Amniotic stem cell (primary cell): ENCODE measurements around the gene ACVR1B.
"Not testable (repeated sequence)": the region's sequence is repeated elsewhere in the genome, so short reads cannot be mapped to it uniquely, and the experiment has no call there.

Experiments
- DNase-seq: peaks from one replicate; lab custom pipeline; 2025; lab: John Stamatoyannopoulos, UW

The ACVR1B gene

GRCh38 chr12:51971679-51972421 is 20.4 kb downstream of the ACVR1B start:
- DNase-seq = no peak

- no peak for DNase-seq
These were observed 20.9 kb downstream of the ACVR1B start for GRCh38 chr12:51972422-51972812.

DNA sequence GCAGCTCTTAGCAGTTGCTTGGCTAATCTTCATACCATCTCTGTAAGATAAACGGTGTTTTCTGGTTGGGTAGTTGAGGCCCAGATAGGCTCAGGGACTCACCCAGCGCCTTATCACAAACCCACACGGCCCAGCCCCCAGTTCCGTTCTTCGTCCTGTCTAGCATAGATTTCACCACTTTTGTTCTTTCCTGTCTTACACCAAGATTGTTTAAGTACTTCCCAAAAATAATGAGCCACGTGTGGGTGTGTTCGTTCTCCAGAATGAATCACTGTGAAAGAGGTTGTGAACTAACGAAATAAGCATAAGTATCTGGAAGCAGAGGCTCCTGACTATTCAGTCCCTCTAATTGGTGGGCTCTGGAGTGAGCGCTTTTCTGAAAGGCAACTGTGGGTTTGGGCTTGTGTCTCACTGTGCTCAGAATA is 21.4 kb downstream of the ACVR1B start:
- DNase-seq = no peak

DNA sequence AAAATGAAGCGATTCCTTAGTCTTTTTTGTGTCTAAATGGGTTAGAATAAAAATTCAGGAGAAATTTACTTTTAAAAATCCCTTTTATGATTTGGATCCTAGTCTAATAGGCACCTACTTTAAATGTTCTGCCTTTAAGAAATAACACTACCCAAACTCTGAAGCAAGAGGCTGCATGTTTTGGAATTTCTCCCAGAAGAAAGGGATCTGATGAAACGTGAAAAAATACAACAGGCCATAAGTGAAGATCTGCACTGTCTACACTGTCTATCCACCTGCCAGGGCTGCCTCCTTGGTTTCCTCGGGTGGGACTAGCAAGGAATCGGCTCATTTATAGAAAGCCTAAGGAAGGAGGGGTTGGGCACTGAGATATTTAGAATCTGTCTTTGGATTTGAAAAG is 22.1 kb downstream of the ACVR1B start:
- no peak for DNase-seq

GRCh38 chr12:51974646-51975045 is 23.1 kb downstream of the ACVR1B start:
- no peak for DNase-seq

DNA sequence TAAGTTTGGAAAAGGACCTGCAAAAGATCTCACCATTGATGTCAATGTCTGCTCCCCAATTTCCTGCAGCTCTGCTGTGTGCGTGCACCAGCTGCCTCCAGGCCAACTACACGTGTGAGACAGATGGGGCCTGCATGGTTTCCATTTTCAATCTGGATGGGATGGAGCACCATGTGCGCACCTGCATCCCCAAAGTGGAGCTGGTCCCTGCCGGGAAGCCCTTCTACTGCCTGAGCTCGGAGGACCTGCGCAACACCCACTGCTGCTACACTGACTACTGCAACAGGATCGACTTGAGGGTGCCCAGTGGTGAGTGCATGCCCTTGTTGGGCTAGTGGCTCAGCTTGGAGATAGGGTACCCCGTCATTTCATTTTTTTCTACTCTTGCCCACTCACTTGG is 23.7 kb downstream of the ACVR1B start:
- no peak for DNase-seq

- peak; percentile 12 for DNase-seq
These were observed 25.1 kb downstream of the ACVR1B start for GRCh38 chr12:51976376-51977160.

DNA sequence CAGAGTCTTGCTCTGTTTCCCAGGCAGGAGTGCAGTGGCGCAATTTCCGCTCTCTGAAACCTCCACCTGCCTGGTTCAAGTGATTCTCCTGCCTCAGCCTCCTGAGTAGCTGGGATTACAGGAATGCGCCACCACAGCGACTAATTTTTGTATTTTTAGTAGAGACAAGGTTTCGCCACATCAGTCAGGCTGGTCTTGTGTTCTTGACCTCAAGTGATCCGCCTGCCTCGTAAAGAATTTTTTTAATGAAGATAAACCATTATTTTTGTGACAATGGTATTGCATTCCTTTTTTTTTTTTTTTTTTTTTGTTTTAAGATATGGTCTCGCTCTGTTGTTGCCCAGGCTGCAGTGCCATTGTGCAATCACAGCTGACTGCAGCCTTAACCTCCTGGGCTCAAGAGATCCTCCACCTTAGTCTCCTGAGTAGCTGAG is 25.8 kb downstream of the ACVR1B start:
- no peak for DNase-seq

DNA sequence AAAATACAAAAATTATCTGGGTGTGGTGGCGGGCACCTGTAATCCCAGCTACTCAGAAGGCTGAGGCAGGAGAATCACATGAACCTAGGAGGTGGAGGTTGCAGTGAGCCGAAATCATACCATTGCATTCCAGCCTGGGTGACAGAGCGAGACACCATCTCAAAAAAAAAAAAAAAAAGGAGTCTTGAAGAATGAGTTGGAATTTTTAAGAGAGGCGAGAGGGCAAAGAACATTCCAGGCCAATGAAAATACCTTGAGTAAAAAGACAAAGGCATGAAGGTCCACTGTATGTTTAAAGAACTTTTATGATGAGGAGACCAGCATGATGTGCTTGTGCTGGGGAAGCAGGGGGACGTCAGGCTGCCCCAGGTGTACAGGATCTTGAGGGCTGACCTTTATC is 27.8 kb downstream of the ACVR1B start:
- not testable (repeated sequence) for DNase-seq

- peak; percentile 14 for DNase-seq
These were observed 28.7 kb downstream of the ACVR1B start for GRCh38 chr12:51980051-51980808.

GRCh38 chr12:51980809-51981127 is 29.3 kb downstream of the ACVR1B start:
- no peak for DNase-seq

DNA sequence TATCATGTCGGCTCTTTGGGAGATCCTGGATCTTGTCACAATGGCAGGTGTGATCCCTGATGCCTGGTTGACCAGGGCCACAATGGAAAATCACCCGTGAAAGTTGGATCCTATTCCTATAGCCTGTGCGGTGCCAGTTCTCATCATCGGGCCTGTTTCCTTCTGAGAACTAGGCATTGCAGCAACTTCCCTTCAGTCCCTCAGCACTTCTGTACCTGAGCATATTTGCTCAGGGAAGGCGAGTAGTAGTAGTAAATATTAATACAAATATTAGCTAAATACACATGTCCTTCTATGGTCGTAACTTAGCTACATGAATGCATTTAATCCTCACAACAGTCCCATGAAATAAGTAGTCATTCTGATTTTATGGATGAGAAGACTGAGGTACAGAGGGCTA is 33.2 kb downstream of the ACVR1B start:
- no peak for DNase-seq

DNA sequence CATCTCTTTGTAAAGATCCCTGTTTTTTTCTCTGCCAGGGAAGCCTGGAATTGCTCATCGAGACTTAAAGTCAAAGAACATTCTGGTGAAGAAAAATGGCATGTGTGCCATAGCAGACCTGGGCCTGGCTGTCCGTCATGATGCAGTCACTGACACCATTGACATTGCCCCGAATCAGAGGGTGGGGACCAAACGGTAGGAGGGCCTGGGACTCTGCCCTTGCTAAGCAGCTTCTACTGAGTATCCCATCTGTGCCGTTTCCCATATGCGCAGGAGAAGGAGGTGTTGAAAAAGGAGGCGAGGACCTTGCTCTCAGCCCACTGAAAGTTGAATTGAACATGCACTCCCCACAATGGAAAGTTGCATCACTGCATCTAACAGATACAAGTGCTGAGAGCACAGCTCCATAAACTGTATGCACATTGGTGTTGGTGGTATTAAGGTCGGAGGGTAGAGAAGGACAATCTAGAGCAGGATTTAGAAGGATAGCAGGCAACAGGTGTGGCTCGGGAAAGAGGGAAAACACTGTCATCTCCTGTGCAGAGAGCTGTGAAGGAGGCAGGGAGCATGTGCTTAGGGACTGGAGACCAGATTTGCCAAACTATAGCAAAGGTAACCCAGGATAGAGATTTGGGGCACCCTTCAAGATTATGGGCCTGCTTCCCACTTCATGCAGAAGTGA is 33.8 kb downstream of the ACVR1B start:
- DNase-seq = no peak

- DNase-seq = no peak
These were observed 35.3 kb downstream of the ACVR1B start for GRCh38 chr12:51986834-51987233.

- DNase-seq = no peak
These were observed 40.7 kb downstream of the ACVR1B start for GRCh38 chr12:51992246-51992645.

GRCh38 chr12:51994539-51994820 is 43.0 kb downstream of the ACVR1B start:
- DNase-seq = no peak

DNA sequence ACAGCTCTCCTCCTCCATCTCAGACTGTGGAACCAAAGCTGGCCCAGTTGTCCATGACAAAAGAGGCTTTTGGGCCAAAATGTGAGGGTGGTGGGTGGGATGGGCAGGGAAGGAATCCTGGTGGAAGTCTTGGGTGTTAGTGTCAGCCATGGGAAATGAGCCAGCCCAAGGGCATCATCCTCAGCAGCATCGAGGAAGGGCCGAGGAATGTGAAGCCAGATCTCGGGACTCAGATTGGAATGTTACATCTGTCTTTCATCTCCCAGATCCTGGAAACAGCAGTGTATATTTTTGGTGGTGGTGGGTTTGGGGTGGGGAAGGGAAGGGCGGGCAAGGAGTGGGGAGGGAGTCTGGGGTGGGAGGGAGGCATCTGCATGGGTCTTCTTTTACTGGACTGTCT is 43.5 kb downstream of the ACVR1B start:
- DNase-seq = no peak

DNA sequence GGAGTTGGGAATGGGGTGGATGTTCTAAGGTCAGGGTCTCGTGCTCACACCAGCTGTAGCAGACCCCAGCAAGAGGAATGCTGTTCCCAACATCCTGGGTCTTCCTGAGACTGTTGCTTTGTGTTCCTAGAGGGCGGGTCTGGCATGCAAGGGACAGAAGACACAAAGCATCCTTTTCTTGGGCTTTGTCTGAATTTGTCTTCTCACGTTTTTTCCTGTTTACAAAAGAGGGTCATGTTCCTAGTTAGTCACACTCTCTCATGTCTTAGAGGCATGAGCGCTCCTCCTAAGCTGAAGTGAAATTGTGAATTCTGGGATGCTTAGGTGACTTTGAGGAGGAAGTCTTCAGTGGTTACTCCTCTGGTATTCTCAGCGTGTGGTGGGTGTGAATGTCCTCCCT is 45.6 kb downstream of the ACVR1B start:
- no peak for DNase-seq

DNA sequence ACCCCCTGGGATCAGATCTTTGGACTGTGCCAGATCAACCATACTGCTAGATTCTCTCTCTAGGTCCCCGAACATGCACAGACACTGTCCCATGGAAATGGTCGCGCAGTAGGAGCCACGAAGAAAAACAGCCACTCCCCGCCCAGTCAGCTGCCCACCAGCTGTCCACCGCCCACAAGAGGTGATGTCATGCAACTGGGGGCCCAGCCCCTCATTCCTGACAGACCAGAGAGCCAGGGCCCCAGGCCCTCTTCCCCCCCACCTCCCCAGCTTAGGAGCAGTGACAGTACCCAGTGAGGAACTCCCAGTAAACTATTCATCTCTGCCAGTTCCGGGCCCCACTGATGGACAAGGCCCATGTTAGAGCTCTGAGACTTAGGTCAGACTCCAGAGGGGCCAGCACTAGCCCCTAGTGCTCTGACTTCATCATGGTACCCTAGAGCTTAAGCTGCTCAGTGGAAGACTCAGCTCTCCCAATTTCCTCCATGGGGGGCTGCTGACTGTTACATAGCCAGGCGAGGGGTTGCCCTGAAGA is 51.6 kb downstream of the ACVR1B start:
- no peak for DNase-seq

DNA sequence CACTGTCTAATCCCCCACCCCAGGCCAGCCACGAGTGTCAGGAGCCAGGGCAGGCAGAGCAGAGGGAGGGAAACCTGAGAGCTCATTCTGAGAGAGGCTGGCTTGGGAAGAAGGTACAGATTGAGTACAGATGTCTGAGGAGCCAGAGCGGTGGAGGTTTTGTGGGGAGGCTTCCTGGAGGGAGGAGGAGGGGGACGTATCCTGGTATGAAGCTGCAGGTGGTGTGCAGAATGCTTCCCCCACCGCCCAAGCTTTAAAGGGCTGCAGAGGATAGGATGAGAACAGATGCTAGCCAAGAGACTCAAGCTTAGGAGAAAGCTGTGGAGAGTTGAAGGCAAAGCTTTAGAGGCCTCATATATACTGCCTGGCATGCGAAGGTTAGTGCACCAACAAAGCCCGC is 52.1 kb downstream of the ACVR1B start:
- no peak for DNase-seq

DNA sequence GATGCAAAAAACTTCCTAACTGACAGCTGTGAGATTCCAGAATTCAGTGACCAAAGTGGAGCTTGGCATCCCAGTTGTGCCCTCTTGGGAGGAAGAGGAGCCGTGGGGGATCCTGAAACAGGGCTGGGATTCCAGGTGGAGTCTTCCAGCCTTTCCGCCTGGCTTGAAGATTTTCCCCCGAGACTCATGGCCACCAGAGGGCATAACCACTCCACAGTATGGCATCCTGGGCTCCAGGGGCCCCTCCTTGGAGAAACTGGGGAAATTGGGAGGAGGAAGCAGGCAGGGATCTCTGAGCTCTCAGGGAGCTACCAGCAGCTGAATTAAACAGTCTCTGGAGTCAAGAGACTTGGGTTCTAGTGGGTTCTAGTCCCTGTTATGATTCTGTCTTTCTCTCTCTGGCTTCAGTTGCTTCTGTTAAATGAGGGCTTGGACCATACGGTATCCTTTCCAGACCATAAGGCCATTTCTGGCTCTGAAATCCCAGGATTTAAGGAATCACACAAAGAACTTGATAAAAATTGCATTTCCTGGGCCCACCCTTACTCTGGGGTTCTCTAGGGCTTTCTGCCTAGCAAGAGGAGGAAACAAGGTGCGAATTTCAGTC is 52.6 kb downstream of the ACVR1B start:
- DNase-seq = no peak
